GM08714 (cell line): ENCODE measurements around the gene ANAPC1.
"Not testable (repeated sequence)": the region's sequence is repeated elsewhere in the genome, so short reads cannot be mapped to it uniquely, and the experiment has no call there.

ENCODE experiments used
- H3K4me3 ChIP-seq: fragments of 200-500 bp; sonication (Bioruptor generic); 2 replicates; pipeline ENCODE4 v1.5.1; 2014; ENCODE audit warnings: mild to moderate bottlenecking, low read length, inconsistent platforms
- ZNF274 ChIP-seq: IDR thresholded peaks from 2 replicates; pipeline ENCODE4 v1.6.1; 2012; ENCODE audit warnings: mild to moderate bottlenecking, low read depth, low read length

Gene ANAPC1

GRCh38 chr2:111883661-111884591 is at the start of gene ANAPC1:
ANAPC1 (minus strand) TSS chr2:111884193; CDS start chr2:111880825, 3,368 bp downstream.
- TF ChIP-seq ZNF274 = no peak
- H3K4me3 ChIP-seq = peak within 1 kb of the TSS; percentile 97

GRCh38 chr2:111932841-111933291 is 48.9 kb upstream of the ANAPC1 start:
- TF ChIP-seq ZNF274 = no peak
- H3K4me3 ChIP-seq = no peak overlapping the region

GRCh38 chr2:111930875-111931274 is 46.9 kb upstream of the ANAPC1 start:
- no peak overlapping the region for H3K4me3 ChIP-seq
- TF ChIP-seq ZNF274 = no peak

- H3K4me3 ChIP-seq = no peak overlapping the region
- no peak for TF ChIP-seq ZNF274
Measured at GRCh38 chr2:111930409-111930808, 46.4 kb upstream of the ANAPC1 start.

GRCh38 chr2:111927723-111928122 is 43.7 kb upstream of the ANAPC1 start:
- TF ChIP-seq ZNF274 = no peak
- H3K4me3 ChIP-seq = no peak overlapping the region

GRCh38 chr2:111924617-111925107 is 40.7 kb upstream of the ANAPC1 start:
- H3K4me3 ChIP-seq = no peak overlapping the region
- TF ChIP-seq ZNF274 = no peak

- no peak overlapping the region for H3K4me3 ChIP-seq
- no peak for TF ChIP-seq ZNF274
Measured at GRCh38 chr2:111923276-111923804, 39.3 kb upstream of the ANAPC1 start.

- no peak overlapping the region for H3K4me3 ChIP-seq
- TF ChIP-seq ZNF274 = no peak
Measured at GRCh38 chr2:111919794-111920608, 36.0 kb upstream of the ANAPC1 start.

- H3K4me3 ChIP-seq = no peak overlapping the region
- TF ChIP-seq ZNF274 = no peak
Measured at GRCh38 chr2:111919365-111919764, 35.4 kb upstream of the ANAPC1 start.

- H3K4me3 ChIP-seq = no peak overlapping the region
- TF ChIP-seq ZNF274 = no peak
Measured at GRCh38 chr2:111918383-111918806, 34.4 kb upstream of the ANAPC1 start.

GRCh38 chr2:111917106-111917505 is 33.1 kb upstream of the ANAPC1 start:
- no peak for TF ChIP-seq ZNF274
- H3K4me3 ChIP-seq = no peak overlapping the region

GRCh38 chr2:111912547-111912946 is 28.6 kb upstream of the ANAPC1 start:
- no peak overlapping the region for H3K4me3 ChIP-seq
- TF ChIP-seq ZNF274 = no peak

- not testable (repeated sequence) for H3K4me3 ChIP-seq
Measured at GRCh38 chr2:111911295-111911977, 27.4 kb upstream of the ANAPC1 start.
